Esophagus squamous epithelium (tissue), 5 donors: ENCODE results near the gene GBP1. TPM values are rescaled to one million over a fixed set of nuclear protein-coding genes. Genes with fewer than 3 reads are reported as not detected.
"Not testable (repeated sequence)": the region's sequence is repeated elsewhere in the genome, so short reads cannot be mapped to it uniquely, and the experiment has no call there.

Experiments used
- DNase-seq: peaks from one replicate; lab custom pipeline; 2025; lab: John Stamatoyannopoulos, UW
- H3K27ac ChIP-seq, 4 donors: fragments of 200-600 bp; sonication (generic); one replicate each; pipeline ENCODE4 v1.5.1; 2016 to 2019; ENCODE audit warnings: mild to moderate bottlenecking in 1 of 4
- H3K27me3 ChIP-seq, 4 donors: fragments of 200-600 bp; sonication (generic); 1 replicate in 3 of 4; 2 replicates in 1 of 4; pipeline versions ENCODE4 v1.5.1 to v1.6.0; 2017 to 2021; ENCODE audit warnings: antibody characterized with exemption in 1 of 4
- H3K36me3 ChIP-seq, 3 donors: fragments of 200-600 bp; sonication (generic); one replicate each; pipeline ENCODE4 v1.5.1; 2016 to 2019
- H3K4me1 ChIP-seq, 3 donors: fragments of 200-600 bp; sonication (generic); one replicate each; pipeline ENCODE4 v1.5.1; 2017 to 2019
- H3K4me3 ChIP-seq, 4 donors: fragments of 200-600 bp; sonication (generic); 1 replicate in 3 of 4; 2 replicates in 1 of 4; pipeline ENCODE4 v1.5.1; 2016 to 2019; ENCODE audit warnings: mild to moderate bottlenecking in 2 of 4, moderate library complexity in 1 of 4
- H3K9me3 ChIP-seq, 3 donors: fragments of 200-600 bp; sonication (generic); one replicate each; pipeline ENCODE4 v1.5.1; 2016 to 2019
- POLR2A ChIP-seq, 4 donors: fragments of 450-650 bp; IDR thresholded peaks; one replicate each; pipeline ENCODE4 v1.6.1; 2017; ENCODE audit warnings: antibody characterized with exemption in 4 of 4, mild to moderate bottlenecking in 4 of 4, moderate library complexity in 3 of 4
- WGBS, 2 donors: methylation state at CpG; one replicate each; pipeline ENCODE4 v1.1.5; 2018; 5-methylcytosine and 5-hydroxymethylcytosine counted together
- intact Hi-C: fragments of 100-400 bp; cut with DNase I; formaldehyde crosslinking; loops from one replicate; pipeline ENCODE4 v1.15.0; 2022
- total RNA-seq, 4 donors: library from RNA; depleted of rRNA; stranded (reverse); fragments of >200 nt; gene quantifications; one replicate each; pipeline ENCODE4 v1.1.0, GENCODE V29; 2016
- TF ChIP-seq, protein P1 (sequence below), 6 experiments: fragments of 450-650 bp in 4 of 6; fragments of 200-600 bp in 2 of 6; sonication (generic) in 2 of 6; IDR thresholded peaks; one replicate each; pipeline ENCODE4 v1.5.1; 2016 to 2019; ENCODE audit warnings: antibody characterized with exemption in 6 of 6, mild to moderate bottlenecking in 4 of 6, moderate library complexity in 4 of 6
- donor health status: DM: yes; HTN: yes; CAD: no.

The GBP1 gene
- total RNA-seq, 4 donors from 2014 or later = 6.3 to 22.1 (median 15.2) TPM

DNA sequence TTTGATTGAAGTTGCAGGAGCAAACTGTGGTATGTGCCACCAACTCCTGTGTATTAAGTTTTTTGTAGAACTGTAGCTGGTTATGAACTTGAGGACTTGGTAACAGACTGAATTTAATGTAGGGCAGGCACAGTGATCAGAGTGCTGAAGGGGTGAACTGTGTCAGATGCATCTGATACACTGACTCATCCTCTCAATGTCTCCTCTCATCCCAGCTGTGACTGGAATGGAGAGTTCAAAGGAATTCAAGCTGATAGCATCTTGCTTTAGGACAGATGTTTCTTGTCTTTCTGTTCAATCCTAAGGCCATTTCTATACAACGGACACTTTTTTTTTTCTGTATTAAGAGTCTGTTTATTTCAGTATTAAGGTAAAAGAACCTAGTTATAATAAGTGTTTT, 25.0 kb upstream of the GBP1 start:
- no peak for TF ChIP-seq POLR2A (IDR thresholded peaks at IDR 0.05)
- TF ChIP-seq, protein P1, sequence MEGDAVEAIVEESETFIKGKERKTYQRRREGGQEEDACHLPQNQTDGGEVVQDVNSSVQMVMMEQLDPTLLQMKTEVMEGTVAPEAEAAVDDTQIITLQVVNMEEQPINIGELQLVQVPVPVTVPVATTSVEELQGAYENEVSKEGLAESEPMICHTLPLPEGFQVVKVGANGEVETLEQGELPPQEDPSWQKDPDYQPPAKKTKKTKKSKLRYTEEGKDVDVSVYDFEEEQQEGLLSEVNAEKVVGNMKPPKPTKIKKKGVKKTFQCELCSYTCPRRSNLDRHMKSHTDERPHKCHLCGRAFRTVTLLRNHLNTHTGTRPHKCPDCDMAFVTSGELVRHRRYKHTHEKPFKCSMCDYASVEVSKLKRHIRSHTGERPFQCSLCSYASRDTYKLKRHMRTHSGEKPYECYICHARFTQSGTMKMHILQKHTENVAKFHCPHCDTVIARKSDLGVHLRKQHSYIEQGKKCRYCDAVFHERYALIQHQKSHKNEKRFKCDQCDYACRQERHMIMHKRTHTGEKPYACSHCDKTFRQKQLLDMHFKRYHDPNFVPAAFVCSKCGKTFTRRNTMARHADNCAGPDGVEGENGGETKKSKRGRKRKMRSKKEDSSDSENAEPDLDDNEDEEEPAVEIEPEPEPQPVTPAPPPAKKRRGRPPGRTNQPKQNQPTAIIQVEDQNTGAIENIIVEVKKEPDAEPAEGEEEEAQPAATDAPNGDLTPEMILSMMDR (IDR thresholded peaks at IDR 0.05) = no peak
- intact Hi-C loops = no loop called here
- WGBS, 2 donors = 70 to 91% methylated on average over 1 of the region's 1 CpG

GRCh38 chr1:89088572-89088971, 23.6 kb upstream of the GBP1 start:
- no peaks in the 10 kb centered on the region for H3K27me3 ChIP-seq
- TF ChIP-seq POLR2A (IDR thresholded peaks at IDR 0.05) = no peak
- TF ChIP-seq, protein P1 (IDR thresholded peaks at IDR 0.05) = no peak
- no peak overlapping the region for H3K4me3 ChIP-seq
- H3K27ac ChIP-seq = no peak overlapping the region
- H3K4me1 ChIP-seq = no peaks in the 10 kb centered on the region
- intact Hi-C loops = no loop called here
- no peak for DNase-seq
- no peaks in the 10 kb centered on the region for H3K9me3 ChIP-seq
- WGBS, 2 donors = 59 to 66% methylated on average over 6 to 7 of the region's 10 CpGs
- H3K36me3 ChIP-seq = no peaks in the 10 kb centered on the region

More for the DNA sequence above, 25.0 kb upstream of the GBP1 start:
- H3K27me3 ChIP-seq = no peaks in the 10 kb centered on the region
- H3K36me3 ChIP-seq = no peaks in the 10 kb centered on the region
- no peaks in the 10 kb centered on the region for H3K4me1 ChIP-seq
- H3K27ac ChIP-seq = no peak overlapping the region
- no peak for DNase-seq
- H3K4me3 ChIP-seq = no peak overlapping the region
- H3K9me3 ChIP-seq = no peaks in the 10 kb centered on the region

DNA sequence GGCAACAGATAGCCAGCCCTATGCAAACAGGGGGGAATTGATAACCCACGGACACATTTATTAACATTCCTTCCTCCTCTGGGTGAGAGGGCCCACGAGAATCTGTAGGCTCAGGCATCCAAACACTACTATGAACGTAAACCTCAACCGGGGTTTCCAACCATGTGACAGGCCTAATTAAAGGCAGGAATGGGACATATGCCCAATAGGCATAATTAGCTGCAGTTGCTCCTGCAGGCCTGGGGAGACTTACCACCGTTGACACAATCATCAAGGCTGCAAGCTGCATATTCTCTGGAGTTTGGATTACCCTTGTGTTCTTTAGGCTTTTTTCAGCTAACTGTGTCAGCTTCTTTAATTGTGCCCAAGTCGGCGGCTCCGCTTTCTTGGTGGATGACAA, 22.2 kb upstream of the GBP1 start:
- no peaks in the 10 kb centered on the region for H3K36me3 ChIP-seq
- no peak for DNase-seq
- H3K27me3 ChIP-seq = no peaks in the 10 kb centered on the region
- no peaks in the 10 kb centered on the region for H3K4me1 ChIP-seq
- H3K27ac ChIP-seq = no peak overlapping the region
- no peak overlapping the region for H3K4me3 ChIP-seq
- WGBS, 2 donors = 81 to 84% methylated on average over 8 of the region's 8 CpGs
- no peak for TF ChIP-seq POLR2A (IDR thresholded peaks at IDR 0.05)
- TF ChIP-seq, protein P1 (IDR thresholded peaks at IDR 0.05) = no peak
- intact Hi-C loops = no loop called here
- H3K9me3 ChIP-seq = no peaks in the 10 kb centered on the region

- Histone ChIP-seq H3K9me3 (no peaks in the 10 kb centered on the region), H3K4me3 (no peak overlapping the region), H3K36me3 (no peaks in the 10 kb centered on the region), H3K4me1 (no peaks in the 10 kb centered on the region), H3K27ac (no peak overlapping the region), H3K27me3 (no peaks in the 10 kb centered on the region)
- TF ChIP-seq, protein P1 (IDR thresholded peaks at IDR 0.05) = peak in 5 of 6 experiments; percentile 38 to 81 (median 53)
- TF ChIP-seq POLR2A (IDR thresholded peaks at IDR 0.05) = no peak
- DNase-seq = no peak
- intact Hi-C loops = no loop called here
These were observed 20.8 kb upstream of the GBP1 start for GRCh38 chr1:89085781-89086180.

DNA sequence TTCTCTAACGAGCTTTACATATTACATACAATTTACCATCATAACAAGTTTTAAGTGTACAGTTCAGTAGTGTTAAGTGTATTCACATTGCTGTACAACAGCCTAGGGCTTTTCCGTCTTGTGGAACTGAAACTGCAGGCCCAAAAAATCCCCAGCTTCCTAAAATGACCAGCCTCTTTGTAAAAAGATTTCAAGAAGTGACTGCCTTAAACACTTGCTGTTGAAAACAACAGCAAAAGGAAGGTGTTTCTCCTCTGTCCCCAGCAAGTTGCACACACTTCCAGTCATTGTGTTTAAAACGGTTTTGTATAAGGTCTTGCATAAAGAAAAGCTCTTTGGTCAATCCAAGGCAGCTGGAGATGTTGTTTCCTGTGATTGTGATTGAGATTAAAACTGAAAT, 16.0 kb upstream of the GBP1 start:
- TF ChIP-seq, protein P1 (IDR thresholded peaks at IDR 0.05) = no peak
- TF ChIP-seq POLR2A (IDR thresholded peaks at IDR 0.05) = no peak
- H3K27ac ChIP-seq = no peak overlapping the region
- WGBS, 2 donors = 66 to 72% methylated on average over 3 of the region's 3 CpGs
- intact Hi-C loops = no loop called here
- no peak for DNase-seq
- no peaks in the 10 kb centered on the region for H3K27me3 ChIP-seq
- H3K4me3 ChIP-seq = no peak overlapping the region
- no peaks in the 10 kb centered on the region for H3K4me1 ChIP-seq
- no peaks in the 10 kb centered on the region for H3K36me3 ChIP-seq
- H3K9me3 ChIP-seq = peaks cover 0 to 4% (median 0%) of the 10 kb centered on the region in 3 donors

- DNase-seq, H3K4me1 ChIP-seq, H3K27ac ChIP-seq, H3K36me3 ChIP-seq, H3K27me3 ChIP-seq, intact Hi-C loops, H3K9me3 ChIP-seq, H3K4me3 ChIP-seq: not testable (repeated sequence)
- WGBS, 2 donors = 85 to 90% methylated on average over 7 of the region's 7 CpGs
These were observed 15.1 kb upstream of the GBP1 start for GRCh38 chr1:89080068-89080467.

GRCh38 chr1:89072466-89073065, 7.6 kb upstream of the GBP1 start:
- H3K4me1 ChIP-seq = peaks cover 0 to 13% (median 0%) of the 10 kb centered on the region in 3 donors
- H3K27ac ChIP-seq, intact Hi-C loops, H3K4me3 ChIP-seq, H3K9me3 ChIP-seq, H3K36me3 ChIP-seq, H3K27me3 ChIP-seq, DNase-seq: not testable (repeated sequence)
- 58 to 78% methylated on average over 3 to 8 of the region's 8 CpGs for WGBS, 2 donors
